Skeletal muscle cell (primary cell): ENCODE measurements around the gene STRN3.
"Not testable (repeated sequence)": the region's sequence is repeated elsewhere in the genome, so short reads cannot be mapped to it uniquely, and the experiment has no call there.

Experiments used
- DNase-seq: peaks from one replicate; pipeline ENCODE4 v3.0.0-alpha.2; 2010; ENCODE audit warnings: low read depth
- H3K4me3 ChIP-seq: 2 replicates; pipeline ENCODE4 v1.5.1; 2011; ENCODE audit warnings: low read depth, mild to moderate bottlenecking, control low read depth, low read length, moderate library complexity

The STRN3 gene, protein sequence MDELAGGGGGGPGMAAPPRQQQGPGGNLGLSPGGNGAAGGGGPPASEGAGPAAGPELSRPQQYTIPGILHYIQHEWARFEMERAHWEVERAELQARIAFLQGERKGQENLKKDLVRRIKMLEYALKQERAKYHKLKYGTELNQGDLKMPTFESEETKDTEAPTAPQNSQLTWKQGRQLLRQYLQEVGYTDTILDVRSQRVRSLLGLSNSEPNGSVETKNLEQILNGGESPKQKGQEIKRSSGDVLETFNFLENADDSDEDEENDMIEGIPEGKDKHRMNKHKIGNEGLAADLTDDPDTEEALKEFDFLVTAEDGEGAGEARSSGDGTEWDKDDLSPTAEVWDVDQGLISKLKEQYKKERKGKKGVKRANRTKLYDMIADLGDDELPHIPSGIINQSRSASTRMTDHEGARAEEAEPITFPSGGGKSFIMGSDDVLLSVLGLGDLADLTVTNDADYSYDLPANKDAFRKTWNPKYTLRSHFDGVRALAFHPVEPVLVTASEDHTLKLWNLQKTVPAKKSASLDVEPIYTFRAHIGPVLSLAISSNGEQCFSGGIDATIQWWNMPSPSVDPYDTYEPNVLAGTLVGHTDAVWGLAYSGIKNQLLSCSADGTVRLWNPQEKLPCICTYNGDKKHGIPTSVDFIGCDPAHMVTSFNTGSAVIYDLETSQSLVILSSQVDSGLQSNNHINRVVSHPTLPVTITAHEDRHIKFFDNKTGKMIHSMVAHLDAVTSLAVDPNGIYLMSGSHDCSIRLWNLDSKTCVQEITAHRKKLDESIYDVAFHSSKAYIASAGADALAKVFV

DNA sequence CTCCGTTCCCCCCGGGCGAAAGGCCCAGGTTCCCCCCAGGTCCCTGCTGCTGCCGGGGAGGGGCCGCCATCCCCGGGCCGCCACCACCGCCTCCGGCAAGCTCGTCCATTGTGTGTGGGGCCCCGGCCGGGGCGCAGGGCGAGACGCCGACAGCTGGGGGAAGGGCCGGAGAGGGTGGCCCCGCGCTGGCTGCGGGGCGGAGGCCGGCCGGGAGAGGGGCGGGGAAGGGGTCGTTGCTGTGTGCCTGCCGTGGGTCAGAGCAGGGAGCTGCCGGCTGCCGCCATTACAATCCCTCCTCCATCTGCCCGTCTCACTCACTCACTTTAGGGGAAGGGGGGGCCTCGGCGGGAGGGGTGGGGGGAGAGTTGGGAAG, at the start of gene STRN3:
STRN3 (minus strand) TSS at position 303 of the 373 bp plus-strand sequence; CDS start at position 109, 194 bp downstream.
- peak within 1 kb of the TSS; percentile 89 for H3K4me3 ChIP-seq
- DNase-seq: no peak

DNA sequence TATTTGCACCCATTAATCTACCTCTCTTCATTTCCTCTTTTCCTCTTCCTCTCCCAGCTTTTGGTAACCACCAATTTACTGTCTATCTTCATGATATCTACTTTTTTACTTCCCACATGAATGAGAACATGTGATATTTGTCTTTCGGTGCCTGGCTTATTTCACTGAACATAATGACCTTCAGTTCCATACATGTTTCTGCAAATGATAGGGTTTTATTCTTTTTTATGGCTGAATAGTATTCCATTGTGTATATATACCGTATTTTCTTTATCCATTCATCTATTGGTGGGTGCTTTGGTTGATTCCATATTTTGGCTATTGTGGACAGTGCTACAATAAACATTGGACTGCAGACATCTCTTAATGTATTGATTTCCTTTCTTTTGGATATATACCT, 49.0 kb upstream of the STRN3 start:
- H3K4me3 ChIP-seq: no peak overlapping the region
- no peak for DNase-seq

DNA sequence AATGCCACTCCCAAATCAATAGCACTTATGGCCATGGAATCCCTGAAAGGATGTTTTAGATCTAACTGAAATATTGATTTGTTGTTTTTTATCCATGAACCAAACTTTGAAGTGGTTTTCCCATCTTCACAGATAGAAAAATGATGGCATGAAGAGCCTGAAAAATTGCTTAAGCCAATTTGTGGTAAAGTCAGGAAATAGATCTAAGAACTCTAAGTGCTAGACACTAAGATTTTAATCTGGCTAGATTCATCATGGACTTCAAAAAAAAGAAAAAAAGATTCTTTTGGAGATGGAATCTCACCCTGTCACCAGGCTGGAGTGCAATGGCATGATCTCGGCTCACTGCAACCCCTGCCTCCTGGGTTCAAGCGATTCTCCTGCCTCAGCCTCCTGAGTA, 45.0 kb upstream of the STRN3 start:
- no peak for DNase-seq
- no peak overlapping the region for H3K4me3 ChIP-seq

DNA sequence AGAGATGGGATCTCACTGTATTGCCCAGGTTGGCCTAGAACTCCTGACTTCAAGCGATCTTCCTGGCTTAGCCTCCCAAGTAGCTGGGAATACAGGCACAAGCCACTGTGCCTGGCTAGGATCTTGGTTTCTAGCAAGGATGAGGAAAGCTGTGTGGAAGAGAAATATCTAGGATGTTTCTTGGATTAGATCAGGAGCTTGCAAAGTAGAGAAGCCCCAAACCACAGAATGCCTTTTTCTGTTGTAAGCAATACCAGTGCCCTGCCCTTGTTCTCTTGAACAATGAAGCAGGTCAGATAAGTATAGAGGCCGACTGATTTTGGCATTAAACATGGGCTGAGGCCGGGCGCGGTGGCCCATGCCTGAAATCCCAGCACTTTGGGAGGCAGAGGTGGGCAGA, 44.3 kb upstream of the STRN3 start:
- DNase-seq: peak; percentile 68
- H3K4me3 ChIP-seq: no peak overlapping the region

DNA sequence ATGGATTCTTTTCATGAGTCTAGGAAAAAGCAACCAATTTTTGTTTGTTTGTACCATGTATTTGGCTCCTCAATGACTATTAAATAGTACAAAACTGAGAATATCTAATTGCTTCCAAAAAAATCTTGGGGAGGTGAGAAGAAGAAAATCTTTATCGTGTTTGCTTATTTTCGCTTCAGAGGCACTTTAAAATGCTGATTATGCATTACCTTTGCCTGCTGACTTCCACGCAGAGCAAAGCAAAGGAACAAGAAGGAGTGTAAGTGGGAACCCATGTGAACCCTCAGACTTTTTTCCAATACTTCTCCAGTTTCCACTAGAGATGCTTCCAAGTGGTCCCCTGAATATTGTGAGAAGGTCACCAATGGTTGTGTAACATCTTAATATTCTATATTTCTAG, 43.2 kb upstream of the STRN3 start:
- DNase-seq: no peak

DNA sequence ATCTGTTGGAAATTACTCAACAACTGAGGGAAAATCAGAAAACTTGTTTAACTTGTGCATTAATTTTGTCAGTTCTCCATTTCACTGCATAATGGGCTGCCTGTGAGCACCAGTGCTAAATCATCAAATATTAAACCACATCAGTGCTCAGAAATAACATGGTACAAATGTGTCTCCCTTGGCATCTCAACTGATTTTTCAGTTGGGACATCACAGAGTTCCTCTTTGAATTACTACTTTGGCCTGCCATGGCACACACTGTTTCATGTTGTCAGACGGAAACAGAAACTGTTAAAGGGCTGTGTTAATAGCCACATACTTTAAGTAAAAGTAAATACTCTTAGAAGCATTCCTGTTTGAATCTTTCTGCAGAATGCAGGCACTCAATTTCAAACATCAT, 42.1 kb upstream of the STRN3 start:
- DNase-seq: no peak

More for the DNA sequence above, 43.2 kb upstream of the STRN3 start:
- no peak overlapping the region for H3K4me3 ChIP-seq

GRCh38 chr14:31062908-31063307, 36.7 kb upstream of the STRN3 start:
- not testable (repeated sequence) for H3K4me3 ChIP-seq, DNase-seq

More for the DNA sequence above, 42.1 kb upstream of the STRN3 start:
- H3K4me3 ChIP-seq: no peak overlapping the region

DNA sequence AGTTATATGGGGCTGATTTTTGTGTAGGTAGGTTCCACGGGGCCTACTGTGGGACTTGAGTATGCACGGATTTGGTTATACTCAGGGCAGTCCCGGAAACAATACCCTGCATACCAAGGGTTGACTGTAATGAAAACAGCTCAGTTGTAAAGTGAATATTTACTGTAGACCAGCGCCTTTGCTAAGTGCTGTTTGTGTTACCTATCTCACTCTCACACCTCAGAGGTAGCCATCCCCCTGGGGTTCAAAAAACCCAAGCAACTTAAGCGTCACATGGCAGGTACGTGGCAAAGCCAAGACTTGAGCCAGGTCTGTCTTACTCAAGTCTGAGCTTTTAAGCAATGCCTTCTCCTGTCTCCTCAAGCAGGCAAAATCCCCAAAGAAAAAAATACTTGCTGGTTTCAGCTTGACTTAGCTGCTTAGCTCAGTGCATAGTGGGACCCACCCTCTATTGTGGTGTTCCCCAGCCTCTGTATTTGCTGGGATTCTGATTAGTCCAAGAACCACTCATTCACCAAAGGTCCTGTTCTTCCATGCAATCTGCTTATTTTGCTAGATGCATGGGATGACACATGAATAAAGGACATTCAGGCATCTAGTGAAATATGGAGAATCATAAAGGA, 34.2 kb upstream of the STRN3 start:
- H3K4me3 ChIP-seq: no peak overlapping the region
- no peak for DNase-seq

DNA sequence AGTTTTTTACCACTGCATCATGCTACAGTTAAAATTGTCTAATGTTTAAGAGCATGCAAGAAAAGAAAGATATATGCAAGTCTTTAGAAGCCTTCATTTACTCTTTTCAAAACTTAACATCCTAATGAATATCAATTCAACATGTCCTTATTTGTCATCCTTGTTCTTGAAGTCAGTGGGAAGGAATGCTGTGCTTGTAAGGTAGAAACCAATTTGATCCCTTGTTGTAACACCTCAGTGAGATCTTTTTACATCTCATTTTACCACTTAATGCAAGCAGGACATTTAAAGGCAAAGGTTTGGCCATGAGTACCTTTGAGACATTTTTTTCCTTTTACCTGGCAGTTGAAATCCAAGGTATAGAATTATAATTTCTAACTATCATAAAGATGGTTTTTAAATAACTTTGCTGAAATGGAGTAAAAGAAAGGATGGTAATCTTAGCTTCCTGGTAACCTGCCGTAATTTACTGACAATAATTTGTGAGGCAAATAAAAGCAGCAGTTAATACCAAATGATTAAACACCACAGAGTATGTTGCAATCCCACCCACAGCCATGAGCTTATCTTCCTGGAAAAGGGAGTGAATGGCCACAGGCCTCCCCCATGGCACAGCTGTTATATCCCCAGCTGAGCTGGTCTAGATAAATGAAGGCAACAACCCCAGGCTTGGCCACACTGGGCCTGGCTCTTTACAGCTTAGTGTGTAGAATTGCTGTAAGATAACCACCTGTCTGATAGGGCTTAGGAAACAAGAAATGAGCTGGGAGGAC, 33.2 kb upstream of the STRN3 start:
- DNase-seq: peak; percentile 77
- no peak overlapping the region for H3K4me3 ChIP-seq

DNA sequence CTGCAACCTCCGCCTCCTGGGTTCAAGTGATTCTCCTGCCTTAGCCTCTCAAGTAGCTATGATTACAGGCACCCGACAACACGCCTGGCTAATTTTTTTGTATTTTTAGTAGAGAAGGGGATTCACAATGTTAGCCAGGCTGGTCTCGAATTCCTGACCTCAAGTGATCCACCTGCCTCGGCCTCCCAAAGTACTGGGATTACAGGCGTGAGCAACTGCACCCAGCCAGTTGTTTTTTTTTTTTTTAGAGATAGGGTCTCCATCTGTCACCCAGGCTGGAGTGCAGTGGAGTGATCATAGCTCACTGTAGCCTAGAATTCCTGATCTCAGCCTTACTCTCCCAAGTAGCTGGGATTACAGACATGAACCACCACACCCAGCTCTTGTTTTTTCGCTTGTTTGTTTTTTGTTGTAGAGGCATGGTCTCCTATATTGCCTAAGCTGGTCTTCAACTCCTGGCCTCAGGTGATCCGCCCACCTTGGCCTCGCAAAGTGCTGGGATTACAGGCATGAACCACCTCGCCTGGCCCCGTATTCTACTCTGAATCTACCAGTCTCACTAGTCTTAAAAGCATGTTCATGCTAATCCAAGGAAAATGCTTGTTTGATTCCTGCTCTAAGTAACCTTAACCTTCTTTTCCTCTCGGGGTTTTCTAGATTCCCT, 31.7 kb upstream of the STRN3 start:
- DNase-seq: no peak
- H3K4me3 ChIP-seq: no peak overlapping the region

DNA sequence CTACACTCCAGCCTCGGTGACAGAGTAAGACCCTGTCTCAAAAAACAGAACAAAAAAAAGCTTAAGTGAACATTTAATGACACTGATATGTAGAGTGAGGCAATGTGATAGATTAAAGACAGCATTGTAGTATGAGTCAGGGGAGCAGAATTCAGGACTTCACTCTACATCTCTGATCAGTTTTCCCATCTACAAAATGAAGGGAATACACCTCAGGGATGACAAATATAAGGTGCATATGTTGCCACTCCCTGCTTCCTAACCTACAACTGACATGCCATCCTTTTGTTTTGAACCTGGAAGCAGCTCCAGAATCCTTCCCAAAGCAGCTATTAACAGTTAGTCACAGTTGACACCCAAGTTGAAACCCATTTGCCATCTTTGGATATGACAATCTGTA, 30.9 kb upstream of the STRN3 start:
- no peak for DNase-seq
- no peak overlapping the region for H3K4me3 ChIP-seq

DNA sequence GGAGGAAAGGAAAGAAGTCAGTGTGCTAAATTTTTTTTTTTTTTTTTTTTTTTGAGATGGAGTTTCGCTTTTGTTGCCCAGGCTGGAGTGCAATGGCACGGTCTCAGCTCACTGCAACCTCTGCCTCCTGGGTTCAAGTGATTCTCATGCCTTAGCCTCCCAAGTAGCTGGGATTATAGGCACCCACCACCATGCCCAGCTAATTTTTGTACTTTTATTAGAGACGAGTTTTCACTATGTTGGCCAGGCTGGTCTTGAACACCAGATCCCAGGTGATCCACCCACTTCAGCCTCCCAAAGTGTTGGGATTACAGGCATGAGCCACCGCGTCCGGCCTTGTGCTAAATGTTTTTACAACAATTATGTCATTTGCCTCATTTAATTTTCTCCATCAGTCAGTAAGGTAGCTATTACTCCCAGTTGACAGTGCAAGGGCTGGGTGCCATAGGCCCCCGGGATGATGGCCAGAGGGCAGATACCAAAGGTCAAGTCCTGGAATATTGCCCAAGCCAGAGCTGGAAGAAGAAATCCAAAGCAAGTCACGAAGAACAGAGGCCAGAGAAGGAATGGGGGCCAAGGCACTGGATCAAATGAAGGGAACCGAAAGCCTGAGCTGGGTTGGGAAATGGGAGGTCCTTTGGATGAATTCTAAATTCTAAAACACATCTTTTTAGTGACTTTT, 26.9 kb upstream of the STRN3 start:
- H3K4me3 ChIP-seq, DNase-seq: not testable (repeated sequence)

DNA sequence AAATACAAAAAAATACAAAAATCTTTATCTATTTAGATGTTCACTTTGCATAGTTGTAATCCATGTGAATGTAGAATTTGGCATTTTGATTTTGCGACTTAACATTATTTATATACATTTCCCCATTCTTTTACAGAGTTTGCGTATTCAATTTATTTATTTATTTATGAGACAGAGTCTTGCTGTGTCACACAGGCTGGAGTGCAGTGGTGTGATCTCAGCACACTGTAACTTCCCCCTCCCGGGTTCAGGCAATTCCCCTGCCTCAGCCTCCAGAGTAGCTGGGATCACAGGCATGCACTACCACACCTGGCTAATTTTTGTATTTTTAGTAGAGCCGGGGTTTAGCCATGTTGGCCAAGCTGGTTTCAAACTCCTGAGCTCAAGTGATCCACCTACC, 25.3 kb upstream of the STRN3 start:
- no peak overlapping the region for H3K4me3 ChIP-seq
- DNase-seq: no peak

GRCh38 chr14:31051023-31051422, 24.8 kb upstream of the STRN3 start:
- DNase-seq: no peak
- H3K4me3 ChIP-seq: no peak overlapping the region

DNA sequence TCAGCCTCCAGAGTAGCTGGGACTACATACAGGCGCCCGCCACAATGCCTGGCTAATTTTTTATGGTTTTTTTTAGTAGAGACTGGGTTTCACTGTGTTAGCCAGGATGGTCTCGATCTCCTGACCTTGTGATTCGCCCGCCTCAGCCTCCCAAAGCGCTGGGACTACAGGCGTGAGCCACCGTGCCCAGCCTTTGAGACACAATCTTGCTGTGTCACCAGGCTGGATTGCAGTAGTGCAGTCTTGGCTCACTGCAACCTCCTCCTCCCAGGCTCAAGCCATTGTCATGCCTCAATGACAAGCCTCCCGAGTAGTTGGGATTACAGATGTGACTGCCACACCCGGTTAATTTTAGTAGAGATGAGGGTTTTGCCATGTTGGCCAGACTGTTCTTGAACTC, 21.3 kb upstream of the STRN3 start:
- H3K4me3 ChIP-seq: no peak overlapping the region
- no peak for DNase-seq

- no peak overlapping the region for H3K4me3 ChIP-seq
Measured at GRCh38 chr14:31045501-31046080, 19.4 kb upstream of the STRN3 start.

DNA sequence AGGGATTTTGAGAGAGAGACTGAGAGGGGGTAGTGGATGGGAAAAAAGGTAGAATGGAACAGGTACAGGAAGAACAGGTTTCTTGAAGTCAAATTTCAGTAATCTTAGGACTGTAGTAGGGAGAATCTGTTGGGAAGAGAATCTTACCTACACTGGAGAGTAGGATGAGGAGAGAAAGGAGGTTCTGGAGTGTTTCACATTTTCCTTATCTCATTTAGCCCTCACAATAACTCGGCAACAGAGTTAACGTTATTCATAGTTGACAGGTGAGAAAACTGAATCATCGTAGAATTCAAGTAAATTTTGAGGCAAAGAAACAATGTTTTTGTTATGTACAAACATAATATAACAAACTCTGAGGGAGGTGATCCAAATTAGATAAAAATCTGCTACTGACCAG, 17.2 kb upstream of the STRN3 start:
- no peak overlapping the region for H3K4me3 ChIP-seq
- DNase-seq: no peak

More at GRCh38 chr14:31045501-31046080, 19.4 kb upstream of the STRN3 start:
- DNase-seq: no peak

- H3K4me3 ChIP-seq, DNase-seq: not testable (repeated sequence)
Measured at GRCh38 chr14:31042893-31043292, 16.7 kb upstream of the STRN3 start.
